ENCODE measurements around the gene GPR52. TPM values are rescaled to one million over a fixed set of nuclear protein-coding genes. Genes with fewer than 3 reads are reported as not detected.
"Not testable (repeated sequence)": the region's sequence is repeated elsewhere in the genome, so short reads cannot be mapped to it uniquely, and the experiment has no call there.

The GPR52 gene
- total and polyA plus RNA-seq, 11 donors = 0.07 to 2.8 (median 0.95) TPM

DNA sequence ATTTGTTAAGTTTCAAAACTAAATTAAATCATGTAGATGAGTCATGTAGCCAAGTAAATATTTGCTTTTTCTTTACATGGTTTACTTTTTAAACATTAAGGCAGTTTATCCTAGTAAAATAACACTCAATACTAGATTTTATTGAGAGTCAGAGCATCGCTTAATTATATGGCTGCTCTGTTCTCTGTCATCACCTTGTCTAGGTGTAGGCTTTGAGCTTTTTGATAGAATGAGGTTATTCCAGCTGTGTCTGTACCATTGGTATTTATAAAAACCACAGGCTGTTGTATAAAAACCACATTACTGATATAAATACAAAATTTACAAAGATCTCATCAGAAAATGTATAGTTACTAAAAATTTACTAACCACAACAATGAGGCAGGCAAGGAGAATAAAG, 42.5 kb upstream of the GPR52 start:
- DNase-seq (no peak), ATAC-seq (no peak)
- no peak overlapping the region for H3K27ac ChIP-seq
- H3K4me3 ChIP-seq = no peak overlapping the region
- TF ChIP-seq POLR2A (IDR thresholded peaks at IDR 0.05) = no peak
- TF ChIP-seq, protein P1, sequence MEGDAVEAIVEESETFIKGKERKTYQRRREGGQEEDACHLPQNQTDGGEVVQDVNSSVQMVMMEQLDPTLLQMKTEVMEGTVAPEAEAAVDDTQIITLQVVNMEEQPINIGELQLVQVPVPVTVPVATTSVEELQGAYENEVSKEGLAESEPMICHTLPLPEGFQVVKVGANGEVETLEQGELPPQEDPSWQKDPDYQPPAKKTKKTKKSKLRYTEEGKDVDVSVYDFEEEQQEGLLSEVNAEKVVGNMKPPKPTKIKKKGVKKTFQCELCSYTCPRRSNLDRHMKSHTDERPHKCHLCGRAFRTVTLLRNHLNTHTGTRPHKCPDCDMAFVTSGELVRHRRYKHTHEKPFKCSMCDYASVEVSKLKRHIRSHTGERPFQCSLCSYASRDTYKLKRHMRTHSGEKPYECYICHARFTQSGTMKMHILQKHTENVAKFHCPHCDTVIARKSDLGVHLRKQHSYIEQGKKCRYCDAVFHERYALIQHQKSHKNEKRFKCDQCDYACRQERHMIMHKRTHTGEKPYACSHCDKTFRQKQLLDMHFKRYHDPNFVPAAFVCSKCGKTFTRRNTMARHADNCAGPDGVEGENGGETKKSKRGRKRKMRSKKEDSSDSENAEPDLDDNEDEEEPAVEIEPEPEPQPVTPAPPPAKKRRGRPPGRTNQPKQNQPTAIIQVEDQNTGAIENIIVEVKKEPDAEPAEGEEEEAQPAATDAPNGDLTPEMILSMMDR (IDR thresholded peaks at IDR 0.05) = no peak
- H3K9me3 ChIP-seq = no peaks in the 10 kb centered on the region
- intact Hi-C loops (cut with DNase I) = no loop called here
- no peaks in the 10 kb centered on the region for H3K27me3 ChIP-seq
- 92 to 100% (median 99%) methylated on average over 1 of the region's 1 CpG for WGBS, 4 donors
- peaks cover 0 to 5% (median 0%) of the 10 kb centered on the region in 9 donors for H3K36me3 ChIP-seq
- peaks cover 0 to 5% (median 0%) of the 10 kb centered on the region in 12 donors for H3K4me1 ChIP-seq

- no peaks in the 10 kb centered on the region for H3K36me3 ChIP-seq
- DNase-seq = no peak
- peaks cover 0 to 5% (median 0%) of the 10 kb centered on the region in 12 donors for H3K4me1 ChIP-seq
- H3K27ac ChIP-seq = no peak overlapping the region
- TF ChIP-seq POLR2A (IDR thresholded peaks at IDR 0.05) = no peak
- TF ChIP-seq, protein P1 (IDR thresholded peaks at IDR 0.05) = no peak
- no peak for ATAC-seq
- H3K27me3 ChIP-seq = no peaks in the 10 kb centered on the region
- no peak overlapping the region for H3K4me3 ChIP-seq
- 82 to 98% (median 96%) methylated on average over 4 of the region's 4 CpGs for WGBS, 4 donors
- intact Hi-C loops (cut with DNase I) = no loop called here
- no peaks in the 10 kb centered on the region for H3K9me3 ChIP-seq
Observed at GRCh38 chr1:174406421-174406820, 41.3 kb upstream of the GPR52 start.

- ATAC-seq (no peak), DNase-seq (no peak)
- 86 to 94% (median 92%) methylated on average over 3 of the region's 3 CpGs for whole genome bisulfite sequencing, 4 donors
- Histone ChIP-seq H3K4me3 (no peak overlapping the region), H3K36me3 (no peaks in the 10 kb centered on the region), H3K9me3 (peaks cover 0 to 7% (median 0%) of the 10 kb centered on the region in 12 donors), H3K4me1 (peaks cover 0 to 5% (median 0%) of the 10 kb centered on the region in 12 donors), H3K27me3 (no peaks in the 10 kb centered on the region), H3K27ac (no peak overlapping the region)
- TF ChIP-seq, protein P1 (IDR thresholded peaks at IDR 0.05) = no peak
- no peak for TF ChIP-seq POLR2A (IDR thresholded peaks at IDR 0.05)
- intact Hi-C loops (cut with DNase I) = no loop called here
Observed at GRCh38 chr1:174407665-174408064, 40.1 kb upstream of the GPR52 start.

DNA sequence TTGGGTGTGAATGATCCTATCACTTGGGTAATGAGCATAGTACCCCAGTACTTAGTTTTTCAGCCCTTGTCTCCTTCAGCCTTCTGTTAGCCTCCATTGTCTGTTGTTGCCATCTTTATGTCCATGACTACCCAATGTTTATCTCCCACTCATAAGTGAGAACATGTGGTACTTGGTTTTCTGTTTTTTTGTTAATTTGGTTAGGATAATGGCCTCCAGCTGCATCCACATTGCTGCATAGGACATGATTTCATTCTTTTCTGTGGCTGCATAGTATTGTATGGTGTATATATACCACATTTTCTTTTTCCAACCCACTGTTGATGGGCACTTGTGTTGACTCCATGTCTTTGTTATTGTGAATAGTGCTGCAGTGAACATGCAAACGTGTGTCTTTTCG, 39.6 kb upstream of the GPR52 start:
- no peaks in the 10 kb centered on the region for H3K27me3 ChIP-seq
- TF ChIP-seq, protein P1 (IDR thresholded peaks at IDR 0.05) = no peak
- no peak for TF ChIP-seq POLR2A (IDR thresholded peaks at IDR 0.05)
- 48 to 76% (median 70%) methylated on average over 2 of the region's 2 CpGs for whole genome bisulfite sequencing, 4 donors
- no peak overlapping the region for H3K27ac ChIP-seq
- H3K9me3 ChIP-seq = peaks cover 0 to 7% (median 0%) of the 10 kb centered on the region in 12 donors
- no peak for ATAC-seq
- no peak for DNase-seq
- intact Hi-C loops (cut with DNase I) = no loop called here
- H3K4me3 ChIP-seq = no peak overlapping the region
- H3K36me3 ChIP-seq = no peaks in the 10 kb centered on the region
- peaks cover 0 to 5% (median 0%) of the 10 kb centered on the region in 12 donors for H3K4me1 ChIP-seq

GRCh38 chr1:174409801-174410200, 38.0 kb upstream of the GPR52 start:
- H3K27me3 ChIP-seq, H3K36me3 ChIP-seq, ATAC-seq, H3K9me3 ChIP-seq, DNase-seq, H3K4me1 ChIP-seq, H3K27ac ChIP-seq, H3K4me3 ChIP-seq: not testable (repeated sequence)
- WGBS, 4 donors = 88 to 98% (median 93%) methylated on average over 3 of the region's 3 CpGs
- intact Hi-C loops (cut with DNase I) = loop anchor here in 7 of 10 donors (10.0 kb wide), 2 partner anchors 315 to 325 kb away; no protein-coding TSS in a partner anchor

Measured in heart left ventricle (tissue), 16 donors.